Stimulated activated CD4-positive, alpha-beta T cell treated with anti-CD3 and anti-CD28 coated beads, Interleukin-2, amount 100 ng/mL, for 48 hours (primary cell): ENCODE data around the gene TRIM27.
"Not testable (repeated sequence)": the region's sequence is repeated elsewhere in the genome, so short reads cannot be mapped to it uniquely, and the experiment has no call there.

Experiments used
- DNase-seq, 2 donors: peaks; one replicate each; pipeline ENCODE4 v3.0.0-alpha.2; 2020

Gene TRIM27

GRCh38 chr6:28862077-28862476 lies 61.7 kb downstream of the TRIM27 start:
- no peak for DNase-seq

GRCh38 chr6:28861339-28861738 lies 62.4 kb downstream of the TRIM27 start:
- DNase-seq: no peak

- DNase-seq: no peak
Measured at GRCh38 chr6:28860581-28860980, 63.2 kb downstream of the TRIM27 start.

- DNase-seq: no peak
Measured at GRCh38 chr6:28858963-28859362, 64.8 kb downstream of the TRIM27 start.

- DNase-seq: no peak
Measured at GRCh38 chr6:28856620-28857005, 67.2 kb downstream of the TRIM27 start.

GRCh38 chr6:28854405-28854804 lies 69.4 kb downstream of the TRIM27 start:
- not testable (repeated sequence) for DNase-seq
